Activated CD4-positive, alpha-beta T cell treated with anti-CD3 and anti-CD28 coated beads for 24 hours (primary cell): Measurements from ENCODE around the gene FSTL1.
A peak's percentile ranks its signal among the peaks of the same experiment; 100 is the strongest.

Experiments
- DNase-seq, 2 donors: peaks; one replicate each; pipeline ENCODE4 v3.0.0-alpha.2; 2020; ENCODE audit warnings: low read depth in 2 of 2

FSTL1 gene

DNA sequence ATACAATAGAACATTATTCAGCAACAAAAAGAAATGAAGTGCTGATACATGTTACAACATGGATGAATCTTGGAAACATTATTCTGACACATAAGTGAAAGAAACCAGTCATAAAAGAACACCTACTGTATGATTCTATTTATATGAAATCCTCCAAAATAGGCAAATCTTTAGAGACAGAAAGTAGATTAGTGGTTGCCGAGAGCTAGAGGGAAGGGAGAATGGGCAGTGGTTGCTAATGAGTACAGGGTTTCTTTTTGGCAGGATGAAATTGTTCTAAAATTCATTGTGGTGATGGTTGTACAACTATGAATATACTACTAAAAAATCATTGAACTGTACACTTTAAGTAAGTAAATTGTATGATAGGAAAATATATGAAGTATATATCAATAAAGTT lies 95.3 kb downstream of the FSTL1 start:
- no peak for DNase-seq

DNA sequence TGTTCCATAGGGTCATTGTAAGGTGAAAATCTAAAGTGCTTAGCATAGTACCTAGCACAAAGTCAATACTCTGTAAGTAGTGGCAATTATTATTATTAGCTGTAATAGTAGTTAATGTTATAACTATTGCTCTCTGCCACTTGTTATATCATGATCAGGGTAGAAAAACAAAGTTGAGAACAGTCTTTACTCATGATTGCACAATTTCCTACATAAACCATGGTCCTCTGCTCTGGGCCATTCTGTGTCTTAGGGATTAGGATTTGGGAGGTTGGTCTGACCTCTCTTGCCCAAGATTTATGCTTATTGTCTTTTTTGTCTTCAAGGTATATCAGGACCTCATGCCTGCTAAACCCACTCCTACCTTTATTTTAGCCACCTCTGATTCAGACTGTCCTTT lies 97.3 kb downstream of the FSTL1 start:
- DNase-seq: no peak

DNA sequence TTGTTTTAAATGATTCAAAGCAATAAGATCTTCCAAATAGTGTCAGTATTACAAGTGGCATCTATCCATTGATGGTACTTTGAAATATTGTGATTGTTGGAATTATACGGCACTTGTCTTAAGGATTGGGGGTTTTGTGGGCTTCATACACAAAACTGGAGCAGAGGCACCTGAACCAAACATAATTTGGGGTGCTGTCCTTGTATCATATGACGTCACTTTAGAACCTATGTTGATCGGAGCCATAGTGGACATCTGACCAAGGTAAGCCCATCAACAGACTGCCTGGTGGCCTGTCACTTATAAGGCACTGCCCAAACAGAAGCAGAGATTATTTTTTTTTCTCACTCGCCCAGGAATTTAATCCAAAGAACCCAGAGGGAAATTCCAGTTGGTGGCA lies 98.8 kb downstream of the FSTL1 start:
- DNase-seq: no peak

DNA sequence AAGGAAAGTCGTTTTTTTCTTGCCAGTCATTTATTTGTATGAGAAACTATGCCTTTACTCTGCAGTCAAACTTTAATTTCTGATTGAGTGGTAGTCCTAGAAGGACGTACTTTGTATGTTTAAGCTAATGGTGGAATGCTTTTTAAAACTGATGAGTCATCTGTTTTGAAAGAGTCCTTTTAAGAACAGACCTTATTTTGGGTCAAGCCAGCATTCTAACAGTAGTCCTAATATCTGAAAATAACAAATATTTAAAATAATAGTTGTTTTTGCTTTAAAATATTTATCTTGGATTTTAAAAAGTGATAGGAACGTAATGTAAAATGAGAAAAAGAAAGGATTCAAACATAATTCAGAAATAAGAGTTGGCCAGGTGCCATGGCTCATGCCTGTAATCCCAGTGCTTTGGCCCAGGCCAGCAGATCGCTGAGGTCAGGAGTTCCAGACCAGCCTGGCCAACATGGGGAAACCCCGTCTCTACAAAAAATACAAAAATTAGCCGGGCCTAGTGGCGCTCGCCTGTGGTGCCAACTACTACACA lies 100.3 kb downstream of the FSTL1 start:
- DNase-seq: no peak

DNA sequence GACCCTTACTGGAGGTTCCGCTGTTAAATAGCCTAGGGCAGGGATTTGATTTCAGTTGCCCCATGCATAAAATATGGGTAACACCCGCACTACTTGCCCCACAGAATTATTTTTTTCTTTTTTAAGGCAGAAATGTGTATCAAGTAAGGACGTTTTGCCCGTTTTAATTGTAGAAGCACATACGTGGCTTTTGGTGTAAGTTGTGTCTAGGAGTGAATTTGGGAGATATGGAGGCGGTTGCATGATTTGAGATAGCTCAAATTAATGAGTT lies 101.0 kb downstream of the FSTL1 start:
- no peak for DNase-seq

DNA sequence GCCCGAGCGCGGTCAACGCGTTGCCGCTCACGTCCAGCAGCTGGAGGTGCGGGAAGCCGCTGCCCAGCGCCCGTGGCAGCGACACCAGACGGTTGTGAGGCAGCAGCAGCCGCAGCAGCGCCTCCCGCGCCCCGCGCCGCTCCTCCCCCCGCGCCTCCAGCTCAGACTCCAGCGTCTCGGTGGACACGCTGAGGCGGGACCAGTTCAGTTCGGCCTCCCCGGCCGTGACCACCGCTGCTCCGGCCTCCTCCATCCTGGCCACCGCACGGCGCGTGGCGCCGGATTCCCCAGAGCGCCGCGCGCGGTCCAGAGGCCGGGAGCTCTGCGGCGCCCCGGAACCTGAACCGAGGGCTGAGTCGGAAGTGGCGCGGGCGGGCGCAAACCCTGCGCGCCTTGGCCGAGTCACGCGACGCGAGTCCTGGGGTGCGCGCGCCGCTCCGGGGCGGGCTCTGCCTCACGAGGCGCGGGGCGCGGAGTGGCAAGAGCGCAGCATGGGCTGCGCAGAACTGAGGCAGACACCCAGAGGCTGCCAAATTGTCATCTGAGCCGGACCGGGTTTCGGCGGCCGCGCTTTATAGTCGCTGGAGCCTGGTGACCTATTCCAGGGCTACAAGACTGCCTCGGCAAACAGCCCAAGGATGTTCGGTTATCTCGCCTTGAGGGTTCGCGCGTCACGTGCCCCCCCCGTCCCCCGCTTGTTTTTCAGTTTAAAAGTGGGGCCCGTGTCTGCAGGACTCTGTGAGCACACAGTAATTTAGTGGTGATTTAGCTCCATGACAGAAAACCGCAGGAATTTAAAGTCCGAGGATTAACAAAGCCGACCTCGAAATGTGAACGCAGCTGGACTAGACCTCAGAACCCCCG lies 101.6 kb downstream of the FSTL1 start, which contains the start of gene LRRC58:
LRRC58 (minus strand) TSS at position 364 of the 864 bp plus-strand sequence; CDS start at position 253, 111 bp downstream.
- peak; percentile 76 for DNase-seq

DNA sequence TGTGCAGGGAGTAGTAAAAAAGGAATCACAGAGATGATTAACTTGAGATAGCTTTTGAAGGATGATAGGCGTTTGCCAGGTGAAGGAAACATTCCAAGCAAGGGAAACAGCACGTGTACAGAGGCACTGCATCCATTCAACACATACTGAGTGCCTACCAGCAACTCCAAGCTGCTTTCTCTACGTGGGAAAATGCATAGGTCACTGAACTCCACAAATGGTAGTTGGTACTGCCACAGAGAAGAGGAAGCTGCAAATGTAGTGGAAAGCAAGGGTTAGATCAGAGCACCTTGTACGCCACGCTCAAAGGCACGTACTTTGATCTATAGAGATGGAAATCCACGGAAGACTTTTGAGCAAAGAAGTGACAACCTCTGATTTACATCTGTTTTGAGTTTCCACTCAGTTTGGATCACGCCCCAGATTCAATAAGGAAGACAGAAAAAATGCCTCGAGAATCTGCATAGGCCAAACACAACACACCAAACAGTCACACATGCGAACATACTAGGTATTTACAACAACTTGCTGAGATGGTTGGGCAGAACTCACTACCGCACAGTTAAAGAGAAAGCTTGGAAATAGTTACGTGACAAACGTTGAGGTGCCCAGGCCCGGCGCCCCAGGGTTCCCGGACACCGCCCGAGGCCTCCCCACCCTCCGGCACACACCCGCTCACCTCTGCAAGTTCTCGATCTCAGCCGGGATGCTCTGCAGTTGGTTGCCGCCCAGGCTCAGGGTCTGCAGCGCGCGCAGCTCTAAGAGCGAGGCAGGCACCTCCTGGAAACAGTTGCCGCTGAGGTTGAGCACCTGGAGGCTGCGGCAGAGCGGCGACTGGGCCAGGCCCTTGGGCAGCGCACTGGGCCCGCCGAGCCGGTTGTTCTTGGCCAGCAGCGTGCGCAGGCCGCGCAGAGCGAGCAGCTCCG lies 102.5 kb downstream of the FSTL1 start:
- peak; percentile 12 to 35 for DNase-seq

DNA sequence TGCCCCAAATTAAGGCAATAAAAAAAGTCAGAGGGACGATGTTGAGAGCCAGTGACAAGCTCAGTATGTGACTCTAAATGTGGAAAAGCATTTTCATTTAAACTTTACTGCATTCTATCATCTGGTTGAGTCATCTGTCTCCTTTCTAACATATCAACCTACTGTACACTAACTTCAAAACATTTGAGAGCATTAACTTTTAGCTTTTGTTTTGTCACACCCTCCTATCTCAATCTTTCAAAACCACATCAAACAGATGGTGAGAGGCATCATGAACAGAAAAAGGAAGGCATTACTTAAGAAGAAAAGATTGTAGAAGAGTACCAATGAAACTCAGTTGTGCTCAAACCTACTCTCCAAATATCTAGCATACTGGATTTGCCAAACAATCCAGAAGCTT lies 106.4 kb downstream of the FSTL1 start:
- no peak for DNase-seq
